GM12878 (cell line): Measurements from ENCODE around the gene SERPING1. TPM values are rescaled to one million over a fixed set of nuclear protein-coding genes. Genes with fewer than 3 reads are reported as not detected.
A peak's percentile ranks its signal among the peaks of the same experiment; 100 is the strongest.

Experiments
- ATAC-seq: fragments of 200-7000 bp; cut with Tn5 transposase; 3 replicates; pipeline ENCODE4 v1.9.1; 2020; ENCODE audit warnings: mild to moderate bottlenecking, moderate library complexity
- BruUV-seq: library from RNA; stranded (reverse); fragments of 400-500 nt; replicated peaks from 2 replicates; lab custom pipeline; 2021; lab: Mats Ljungman, UMichigan
- CTCF ChIA-PET: fragments of 300-600 bp; sonication (Branson Sonifier 250); formaldehyde crosslinking; extraction: SDS; loops from one replicate; lab custom pipeline; 2021; ENCODE audit warnings: inconsistent platforms; lab: Yijun Ruan, JAX
- POLR2A ChIA-PET: fragments of 350-600 bp; formaldehyde crosslinking; extraction: SDS; loops from one replicate; lab custom pipeline; 2021; ENCODE audit warnings: inconsistent platforms; lab: Charles Lee
- RAD21 ChIA-PET: fragments of 300-600 bp; sonication (Branson Sonifier 250); formaldehyde crosslinking; loops from one replicate; lab custom pipeline; 2023; ENCODE audit warnings: antibody characterized with exemption; ENCODE audit not compliant: unreplicated experiment; lab: Charles Lee
- SMC1A ChIA-PET: fragments of 300-600 bp; sonication (Branson Sonifier 250); formaldehyde crosslinking; loops from one replicate; lab custom pipeline; 2023; ENCODE audit not compliant: unreplicated experiment, uncharacterized antibody; lab: Charles Lee
- DNase-seq: peaks from one replicate; pipeline ENCODE4 v3.0.0-alpha.2; 2011; ENCODE audit warnings: low read depth, low spot score
- FAIRE-seq: peaks from 3 replicates; lab custom pipeline; 2011; peaks lifted over from hg19 to GRCh38; lab: Jason Lieb, UNC
- H2AFZ ChIP-seq: 2 replicates; pipeline ENCODE4 v1.6.0; 2011; ENCODE audit warnings: low read depth, low read length, control low read depth; ENCODE audit not compliant: control insufficient read depth
- H3K27ac ChIP-seq: 2 replicates; pipeline ENCODE4 v1.5.1; 2011; ENCODE audit warnings: control low read depth; ENCODE audit not compliant: control insufficient read depth, insufficient read depth
- H3K27me3 ChIP-seq, 2 experiments: replicated peaks in 1 of 2; 2 replicates each; pipeline versions ENCODE4 v1.6.0 to v1.6.1; 2011; ENCODE audit warnings: low read length in 1 of 2; ENCODE audit not compliant: control insufficient read depth in 2 of 2, insufficient read depth in 2 of 2
- H3K36me3 ChIP-seq, 2 experiments: 2 replicates each; pipeline ENCODE4 v1.5.1; 2011; ENCODE audit warnings: low read length in 1 of 2; ENCODE audit not compliant: control insufficient read depth in 2 of 2, insufficient read depth in 2 of 2
- H3K4me1 ChIP-seq: 2 replicates; pipeline ENCODE4 v1.6.1; 2011; ENCODE audit warnings: mild to moderate bottlenecking, low read length, moderate library complexity, mixed read lengths; ENCODE audit not compliant: control insufficient read depth, insufficient read depth
- H3K4me2 ChIP-seq: 2 replicates; pipeline ENCODE4 v1.6.0; 2011; ENCODE audit warnings: control low read depth; ENCODE audit not compliant: control insufficient read depth, insufficient read depth
- H3K4me3 ChIP-seq: fragments of 200-600 bp; sonication (generic); 2 replicates; pipeline ENCODE4 v1.5.1; 2016
- H3K79me2 ChIP-seq: 2 replicates; pipeline ENCODE4 v1.6.0; 2011; ENCODE audit warnings: low read length; ENCODE audit not compliant: control insufficient read depth, insufficient read depth
- H3K9ac ChIP-seq: 2 replicates; pipeline ENCODE4 v1.8.0; 2011; ENCODE audit warnings: low read length, control low read depth, mixed read lengths; ENCODE audit not compliant: control insufficient read depth, insufficient read depth
- H3K9me3 ChIP-seq: replicated peaks from 3 replicates; pipeline ENCODE4 v1.5.1; 2011; ENCODE audit warnings: mild to moderate bottlenecking, low read length; ENCODE audit not compliant: control insufficient read depth, insufficient read depth
- H4K20me1 ChIP-seq: 2 replicates; pipeline ENCODE4 v1.6.0; 2011; ENCODE audit not compliant: control insufficient read depth, insufficient read depth
- HDGF ChIP-seq: fragments of 450-650 bp; IDR thresholded peaks from 2 replicates; pipeline ENCODE4 v1.6.1; 2016; ENCODE audit warnings: antibody characterized with exemption
- NBN ChIP-seq: fragments of 450-650 bp; IDR thresholded peaks from 2 replicates; pipeline ENCODE4 v1.6.1; 2016
- NFIC ChIP-seq: IDR thresholded peaks from 2 replicates; pipeline ENCODE4 v1.6.1; 2012; ENCODE audit warnings: low read depth, mild to moderate bottlenecking, inconsistent platforms, low read length, moderate library complexity
- SUZ12 ChIP-seq: fragments of 200-600 bp; sonication (generic); IDR thresholded peaks from one replicate; pipeline ENCODE4 v1.6.1; 2018; ENCODE audit warnings: antibody characterized with exemption, mild to moderate bottlenecking; ENCODE audit not compliant: unreplicated experiment
- YY1 ChIP-seq: IDR thresholded peaks from 2 replicates; pipeline ENCODE4 v1.6.1; 2011; ENCODE audit warnings: low read depth, mild to moderate bottlenecking, low read length
- WGBS: methylation state at CpG from one replicate; pipeline ENCODE4 v1.1.6; 2016; ENCODE audit warnings: low lambda C conversion rate; ENCODE audit not compliant: insufficient replicate concordance, insufficient coverage; ENCODE audit errors: missing lambda C conversion rate; 5-methylcytosine and 5-hydroxymethylcytosine counted together
- in situ Hi-C: fragments of 300-500 bp; cut with MboI; formaldehyde crosslinking; loops from 9 replicates; pipeline ENCODE4 v1.14.3; 2018; ENCODE audit warnings: mixed read lengths
- intact Hi-C: fragments of 100-400 bp; cut with micrococcal nuclease; formaldehyde crosslinking; loops from one replicate; pipeline ENCODE4 v1.14.2; 2022; ENCODE audit not compliant: unreplicated experiment
- polyA plus RNA-seq, 11 experiments: library from polyadenylated mRNA; depleted of rRNA in 4 of 11; unstranded in 6 of 11; stranded (reverse) in 5 of 11; fragments of >200 nt; fragmentation: Nextera tagmentation in 4 of 11; fragmentation: Illumina TruSeq in 1 of 11; extraction: Ambion mirVana in 4 of 11; extraction: Trizol in 1 of 11; gene quantifications; 1 replicate in 1 of 11; 2 replicates in 10 of 11; pipeline versions ENCODE4 v1.2.1 to v1.2.3, GENCODE V29; 2011 to 2016; ENCODE audit warnings: inconsistent platforms in 2 of 11, missing spikeins in 2 of 11, low read depth in 1 of 11
- total RNA-seq, 4 experiments: library from RNA; depleted of rRNA in 3 of 4; stranded (reverse); fragments of >200 nt in 3 of 4; fragmentation: Illumina TruSeq in 1 of 4; extraction: Trizol in 1 of 4; gene quantifications; 2 replicates each; pipeline versions ENCODE4 v1.2.1 to v1.2.3, GENCODE V29; 2013 to 2021
- TF ChIP-seq, protein P1 (sequence below), 3 experiments: IDR thresholded peaks in 2 of 3; conservative IDR thresholded peaks in 1 of 3; 2 replicates each; pipeline ENCODE4 v1.5.1; 2011; ENCODE audit warnings: low read depth in 3 of 3, low read length in 3 of 3, mild to moderate bottlenecking in 3 of 3, control low read depth in 2 of 3, moderate library complexity in 2 of 3, inconsistent platforms in 1 of 3, mixed read lengths in 1 of 3; ENCODE audit not compliant: control insufficient read depth in 2 of 3, insufficient read depth in 1 of 3; ENCODE audit errors: extremely low read depth in 1 of 3

SERPING1 gene
- total and polyA plus RNA-seq, 10 of the 15 experiments (the other 5 are each of a cell fraction or from before 2014, with no cell fraction given) = 0.24 to 1.4 TPM; not detected in 8

DNA sequence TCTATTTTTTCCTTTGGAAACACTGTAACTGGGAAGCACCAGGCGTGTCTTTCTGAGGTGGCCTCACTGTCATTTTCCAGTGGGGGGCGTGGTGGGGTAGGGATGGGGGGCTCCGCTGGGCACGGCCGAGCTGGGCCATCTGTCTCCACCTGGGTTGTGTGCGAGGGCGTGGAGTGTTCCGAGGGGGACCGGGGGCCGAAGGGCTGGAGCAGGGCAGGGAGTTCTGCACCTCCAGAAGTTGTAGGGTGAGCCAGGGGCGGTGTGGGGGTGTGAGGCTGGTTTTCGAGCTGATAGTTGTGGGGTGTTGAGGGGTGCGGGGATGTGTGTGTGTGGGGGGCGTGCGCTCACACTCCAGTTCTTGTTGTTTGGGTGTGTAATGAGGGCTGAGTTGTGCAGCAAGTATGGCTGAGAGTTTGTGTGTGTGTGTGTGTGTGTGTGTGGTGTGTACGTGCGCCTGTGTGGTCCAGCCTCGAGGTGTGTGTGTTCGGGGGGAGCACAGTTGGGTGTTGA lies 41.4 kb downstream of the SERPING1 start:
- Histone ChIP-seq H3K4me2 (peak overlapping the region; percentile 84), H3K27me3 (no peaks in the 10 kb centered on the region; a peak in 1 of 4 replicates), H3K4me1 (peaks cover 9% of the 10 kb centered on the region; the same call in 1 of the 2 replicates), H4K20me1 (no peaks in the 10 kb centered on the region), H3K27ac (no peak overlapping the region), H3K9me3 (no peaks in the 10 kb centered on the region), H3K36me3 (no peaks in the 10 kb centered on the region), H3K4me3 (peak overlapping the region; percentile 82), H3K9ac (peak overlapping the region; percentile 57), H3K79me2 (no peaks in the 10 kb centered on the region), H2AFZ (peak overlapping the region; percentile 69)
- intact Hi-C loops = no loop called here
- peak; percentile 51; the same call in 1 of the 2 replicates for TF ChIP-seq HDGF
- TF ChIP-seq, protein P1, sequence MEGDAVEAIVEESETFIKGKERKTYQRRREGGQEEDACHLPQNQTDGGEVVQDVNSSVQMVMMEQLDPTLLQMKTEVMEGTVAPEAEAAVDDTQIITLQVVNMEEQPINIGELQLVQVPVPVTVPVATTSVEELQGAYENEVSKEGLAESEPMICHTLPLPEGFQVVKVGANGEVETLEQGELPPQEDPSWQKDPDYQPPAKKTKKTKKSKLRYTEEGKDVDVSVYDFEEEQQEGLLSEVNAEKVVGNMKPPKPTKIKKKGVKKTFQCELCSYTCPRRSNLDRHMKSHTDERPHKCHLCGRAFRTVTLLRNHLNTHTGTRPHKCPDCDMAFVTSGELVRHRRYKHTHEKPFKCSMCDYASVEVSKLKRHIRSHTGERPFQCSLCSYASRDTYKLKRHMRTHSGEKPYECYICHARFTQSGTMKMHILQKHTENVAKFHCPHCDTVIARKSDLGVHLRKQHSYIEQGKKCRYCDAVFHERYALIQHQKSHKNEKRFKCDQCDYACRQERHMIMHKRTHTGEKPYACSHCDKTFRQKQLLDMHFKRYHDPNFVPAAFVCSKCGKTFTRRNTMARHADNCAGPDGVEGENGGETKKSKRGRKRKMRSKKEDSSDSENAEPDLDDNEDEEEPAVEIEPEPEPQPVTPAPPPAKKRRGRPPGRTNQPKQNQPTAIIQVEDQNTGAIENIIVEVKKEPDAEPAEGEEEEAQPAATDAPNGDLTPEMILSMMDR (IDR thresholded peaks at IDR 0.05 in 2 of 3, conservative IDR thresholded peaks at IDR 0.05 in 1 of 3; ENCODE audit: control insufficient read depth in 2 of 3, extremely low read depth in 1 of 3, insufficient read depth in 1 of 3, low read depth in 3 of 3, low read length in 3 of 3) = peak in 2 of 3 experiments; percentile 9 to 19; a peak in 2 of 6 replicates
- TF ChIP-seq NFIC = no peak
- 0 out of 2 replicates have a peak, but pooled peaks have one; percentile 13 for TF ChIP-seq YY1
- TF ChIP-seq NBN = peak; percentile 54; the same call in 1 of the 2 replicates
- TF ChIP-seq SUZ12 = no peak
- in situ Hi-C loops = no loop called here
- 17% methylated on average over 17 of the region's 19 CpGs for WGBS
- no TSS peak for BruUV-seq
- ChIA-PET SMC1A (interaction anchor here (1.4 to 4.1 kb wide), 3 partner anchors 68 to 293 kb away, joined by 3 to 32 read pairs (median 19); partner anchors contain the start of gene UBE2L6), RAD21 (interaction anchor here (3.0 to 5.2 kb wide), 4 partner anchors 71 to 294 kb away, joined by 12 to 83 read pairs (median 21); partner anchors contain the start of gene UBE2L6), POLR2A (interaction anchor here (2.1 kb wide), 1 partner anchor 10 kb away, joined by 10 read pairs; no protein-coding TSS in a partner anchor), CTCF (interaction anchor here (0.6 to 13.9 kb wide), 7 partner anchors 10 to 291 kb away, joined by 3 to 319 read pairs (median 103); partner anchors contain the start of genes RTN4RL2, TIMM10 and UBE2L6)
- peak; percentile 35 for ATAC-seq
- no peak for FAIRE-seq
- DNase-seq = no peak
